GM12878 (cell line): ENCODE measurements around the gene MYL12B.

Source experiments
- CTCF ChIP-seq, 3 experiments: IDR thresholded peaks in 2 of 3; conservative IDR thresholded peaks in 1 of 3; 2 replicates each; pipeline ENCODE4 v1.5.1; 2011; ENCODE audit warnings: low read depth in 3 of 3, low read length in 3 of 3, mild to moderate bottlenecking in 3 of 3, control low read depth in 2 of 3, moderate library complexity in 2 of 3, inconsistent platforms in 1 of 3, mixed read lengths in 1 of 3; ENCODE audit not compliant: control insufficient read depth in 2 of 3, insufficient read depth in 1 of 3; ENCODE audit errors: extremely low read depth in 1 of 3
- DPF2 ChIP-seq: fragments of 450-650 bp; IDR thresholded peaks from 2 replicates; pipeline ENCODE4 v1.6.1; 2017; ENCODE audit warnings: mild to moderate bottlenecking
- EGR1 ChIP-seq, 2 experiments: IDR thresholded peaks; 1 replicate in 1 of 2; 2 replicates in 1 of 2; pipeline ENCODE4 v1.6.1; 2011 to 2012; ENCODE audit warnings: low read depth in 2 of 2, low read length in 2 of 2, borderline replicate concordance in 1 of 2, mild to moderate bottlenecking in 1 of 2, moderate library complexity in 1 of 2
- MYB ChIP-seq: fragments of 150-350 bp; IDR thresholded peaks from 2 replicates; pipeline ENCODE4 v1.6.1; 2014; ENCODE audit warnings: mild to moderate bottlenecking, low read depth, low read length, borderline replicate concordance
- PKNOX1 ChIP-seq: fragments of 450-650 bp; IDR thresholded peaks from 2 replicates; pipeline ENCODE4 v1.6.1; 2016; ENCODE audit warnings: mild to moderate bottlenecking
- SRF ChIP-seq, 2 experiments: IDR thresholded peaks; 2 replicates each; pipeline ENCODE4 v1.6.1; 2011; ENCODE audit warnings: low read depth in 2 of 2, low read length in 2 of 2, mild to moderate bottlenecking in 1 of 2, moderate library complexity in 1 of 2
- ZBTB11 ChIP-seq: fragments of 450-650 bp; formaldehyde crosslinking; IDR thresholded peaks from 2 replicates; pipeline ENCODE4 v1.5.0; 2022; ENCODE audit warnings: mild to moderate bottlenecking, missing genetic modification characterization
- ZNF622 ChIP-seq: fragments of 450-650 bp; IDR thresholded peaks from 2 replicates; pipeline ENCODE4 v1.6.1; 2017; ENCODE audit warnings: mild to moderate bottlenecking, inconsistent platforms

GRCh38 chr18:3248658-3249359 is 13.1 kb upstream of the MYL12B start:
- no peak for TF ChIP-seq SRF (IDR thresholded peaks at IDR 0.05; ENCODE audit: low read depth in 2 of 2, low read length in 2 of 2)
- TF ChIP-seq CTCF (IDR thresholded peaks at IDR 0.05 in 2 of 3, conservative IDR thresholded peaks at IDR 0.05 in 1 of 3; ENCODE audit: control insufficient read depth in 2 of 3, extremely low read depth in 1 of 3, insufficient read depth in 1 of 3, low read depth in 3 of 3, low read length in 3 of 3) = no peak
- TF ChIP-seq EGR1 (IDR thresholded peaks at IDR 0.05; ENCODE audit: borderline replicate concordance in 1 of 2, low read depth in 2 of 2, low read length in 2 of 2) = no peak
- TF ChIP-seq ZBTB11 = no peak
- TF ChIP-seq DPF2 = no peak
- TF ChIP-seq PKNOX1 = no peak
- no peak for TF ChIP-seq MYB
- no peak for TF ChIP-seq ZNF622
